HepG2 (cell line): ENCODE measurements around the gene USH2A.

Experiments
- ARNT ChIP-seq: fragments of 450-650 bp; IDR thresholded peaks from 2 replicates; pipeline ENCODE4 v1.6.1; 2017
- BHLHE40 ChIP-seq: IDR thresholded peaks from 2 replicates; pipeline ENCODE4 v1.6.1; 2011; ENCODE audit warnings: low read length, improper control_type of control experiment
- CTCF ChIP-seq: sonication (generic); formaldehyde crosslinking; IDR thresholded peaks from 2 replicates; pipeline ENCODE4 v1.5.0; 2020; ENCODE audit warnings: mild to moderate bottlenecking, missing genetic modification reagents, moderate library complexity
- DNMT3B ChIP-seq: conservative IDR thresholded peaks from 2 replicates; pipeline ENCODE4 v1.6.1; 2016; ENCODE audit warnings: missing biosample characterization, control low read depth
- FOSL2 ChIP-seq: sonication (generic); formaldehyde crosslinking; IDR thresholded peaks from 2 replicates; pipeline ENCODE4 v1.4.0; 2020; ENCODE audit warnings: missing genetic modification reagents
- KDM3A ChIP-seq: IDR thresholded peaks from 2 replicates; pipeline ENCODE4 v1.6.1; 2018; ENCODE audit warnings: low read depth, missing compliant biosample characterization
- REST ChIP-seq, 2 experiments: IDR thresholded peaks; 2 replicates each; pipeline ENCODE4 v1.6.1; 2011 to 2012; ENCODE audit warnings: low read length in 2 of 2, borderline replicate concordance in 1 of 2, low read depth in 1 of 2, mild to moderate bottlenecking in 1 of 2, moderate library complexity in 1 of 2
- REXO4 ChIP-seq: sonication (generic); formaldehyde crosslinking; IDR thresholded peaks from 2 replicates; pipeline ENCODE4 v1.8.0; 2022; ENCODE audit warnings: missing genetic modification reagents, mild to moderate bottlenecking, borderline replicate concordance
- THRA ChIP-seq: sonication (generic); formaldehyde crosslinking; IDR thresholded peaks from 2 replicates; pipeline ENCODE4 v1.4.0; 2020; ENCODE audit warnings: missing genetic modification reagents, borderline replicate concordance
- TP53 ChIP-seq: sonication (generic); formaldehyde crosslinking; conservative IDR thresholded peaks from 2 replicates; pipeline ENCODE4 v1.4.0; 2020; ENCODE audit warnings: missing genetic modification reagents
- ZBTB7A ChIP-seq: sonication (generic); formaldehyde crosslinking; IDR thresholded peaks from 2 replicates; pipeline ENCODE4 v1.8.0; 2022; ENCODE audit warnings: mild to moderate bottlenecking, missing genetic modification reagents
- ZBTB8A ChIP-seq: sonication (generic); formaldehyde crosslinking; IDR thresholded peaks from 2 replicates; pipeline ENCODE4 v1.4.0; 2020; ENCODE audit warnings: mild to moderate bottlenecking, low read depth, missing genetic modification reagents, borderline replicate concordance
- ZNF552 ChIP-seq: sonication (generic); formaldehyde crosslinking; IDR thresholded peaks from 2 replicates; pipeline ENCODE4 v1.9.0; 2022; ENCODE audit warnings: missing genetic modification reagents, mild to moderate bottlenecking, borderline replicate concordance
- ZNF768 ChIP-seq: sonication (generic); formaldehyde crosslinking; IDR thresholded peaks from 2 replicates; pipeline ENCODE4 v1.4.0; 2020; ENCODE audit warnings: missing genetic modification reagents

GRCh38 chr1:216113181-216113580 lies 310.1 kb downstream of the USH2A start:
- TF ChIP-seq REXO4 (CRISPR knock-in tag), result no peak
- TF ChIP-seq FOSL2 (CRISPR knock-in tag), result no peak
- no peak for TF ChIP-seq KDM3A (CRISPR knock-in tag)
- no peak for TF ChIP-seq ZNF552 (CRISPR knock-in tag)
- no peak for TF ChIP-seq DNMT3B
- no peak for TF ChIP-seq ZNF768 (CRISPR knock-in tag)
- TF ChIP-seq BHLHE40, result no peak
- no peak for TF ChIP-seq REST (IDR thresholded peaks at IDR 0.05; ENCODE audit: borderline replicate concordance in 1 of 2, low read depth in 1 of 2, low read length in 2 of 2)
- TF ChIP-seq ARNT, result no peak
- TF ChIP-seq TP53 (CRISPR knock-in tag), result no peak
- TF ChIP-seq THRA (CRISPR knock-in tag), result no peak
- no peak for TF ChIP-seq CTCF (CRISPR knock-in tag)
- TF ChIP-seq ZBTB7A, result no peak
- TF ChIP-seq ZBTB8A (CRISPR knock-in tag), result no peak
